Myocyte (in vitro differentiated cells): ENCODE data around the gene P3H3. TPM values are rescaled to one million over a fixed set of nuclear protein-coding genes. Genes with fewer than 3 reads are reported as not detected.

Source experiments
- DNase-seq: peaks from one replicate; pipeline ENCODE4 v3.0.0-alpha.2; 2012; ENCODE audit warnings: low read depth
- total RNA-seq: library from RNA; depleted of rRNA; stranded (reverse); fragments of >200 nt; gene quantifications from 2 replicates; pipeline ENCODE4 v1.2.3, GENCODE V29; 2014

Gene P3H3
- total RNA-seq, 1 donor from 2014 or later = 21.4 TPM

- no peak for DNase-seq
Measured at GRCh38 chr12:6842075-6842474, 13.9 kb downstream of the P3H3 start.

GRCh38 chr12:6843118-6843902, 15.1 kb downstream of the P3H3 start:
- DNase-seq = no peak

- DNase-seq = no peak
Measured at GRCh38 chr12:6845395-6845794, 17.2 kb downstream of the P3H3 start.

- no peak for DNase-seq
Measured at GRCh38 chr12:6846316-6846869, 18.2 kb downstream of the P3H3 start.

GRCh38 chr12:6847676-6848075, 19.5 kb downstream of the P3H3 start:
- no peak for DNase-seq

GRCh38 chr12:6849427-6849826, 21.2 kb downstream of the P3H3 start:
- no peak for DNase-seq

- DNase-seq = no peak
Measured at GRCh38 chr12:6849976-6850560, 21.9 kb downstream of the P3H3 start.

- no peak for DNase-seq
Measured at GRCh38 chr12:6850796-6851152, 22.6 kb downstream of the P3H3 start.

GRCh38 chr12:6851153-6851920, 23.1 kb downstream of the P3H3 start, which contains the start of gene CDCA3:
Gene CDCA3 (minus strand): TSS chr12:6851286. CDS start chr12:6850952, 334 bp downstream.
- peak; percentile 99 for DNase-seq

- peak; percentile 100 for DNase-seq
Measured at GRCh38 chr12:6851921-6852650, 23.9 kb downstream of the P3H3 start, which contains the start of gene USP5. Gene USP5 (plus strand): TSS chr12:6852150. CDS start chr12:6852180, 30 bp downstream.

- peak; percentile 66 for DNase-seq
Measured at GRCh38 chr12:6852651-6853354, 24.6 kb downstream of the P3H3 start.

- DNase-seq = no peak
Measured at GRCh38 chr12:6853626-6854025, 25.4 kb downstream of the P3H3 start.

GRCh38 chr12:6854036-6854435, 25.8 kb downstream of the P3H3 start:
- DNase-seq = no peak

- no peak for DNase-seq
Measured at GRCh38 chr12:6855322-6855721, 27.1 kb downstream of the P3H3 start.

GRCh38 chr12:6858799-6859198, 30.6 kb downstream of the P3H3 start:
- DNase-seq = peak; percentile 84

- DNase-seq = no peak
Measured at GRCh38 chr12:6860116-6860515, 31.9 kb downstream of the P3H3 start.

- DNase-seq = no peak
Measured at GRCh38 chr12:6860942-6861341, 32.7 kb downstream of the P3H3 start.

GRCh38 chr12:6861391-6861790, 33.2 kb downstream of the P3H3 start:
- DNase-seq = no peak

- no peak for DNase-seq
Measured at GRCh38 chr12:6863033-6863432, 34.8 kb downstream of the P3H3 start.

GRCh38 chr12:6863586-6864321, 35.5 kb downstream of the P3H3 start:
- DNase-seq = no peak
